ENCODE measurements around the gene CCDC9B.
A peak's percentile ranks its signal among the peaks of the same experiment; 100 is the strongest.

CCDC9B gene

GRCh38 chr15:40322531-40323238 is 18.1 kb downstream of the CCDC9B start:
- Mint-ChIP-seq H3K36me3 (no peaks in the 10 kb centered on the region), H3K4me3 (peak overlapping the region; percentile 67), H3K9me3 (no peaks in the 10 kb centered on the region), H3K27ac (peak overlapping the region; percentile 3), H3K27me3 (peaks cover 3% of the 10 kb centered on the region), H3K4me1 (peaks cover 21% of the 10 kb centered on the region)
- no peak for DNase-seq (ENCODE audit: low spot score in 2 of 2)
- ATAC-seq (ENCODE audit: low read depth), result no peak

GRCh38 chr15:40320931-40321371 is 19.8 kb downstream of the CCDC9B start:
- H3K4me1 Mint-ChIP-seq, result peaks cover 24% of the 10 kb centered on the region
- H3K27me3 Mint-ChIP-seq, result peaks cover 3% of the 10 kb centered on the region
- H3K4me3 Mint-ChIP-seq, result no peak overlapping the region
- H3K9me3 Mint-ChIP-seq, result no peaks in the 10 kb centered on the region
- DNase-seq (ENCODE audit: low spot score in 2 of 2), result peak in 1 of 2 donors; percentile 62
- ATAC-seq (ENCODE audit: low read depth), result peak; percentile 11
- H3K36me3 Mint-ChIP-seq, result no peaks in the 10 kb centered on the region
- H3K27ac Mint-ChIP-seq, result no peak overlapping the region

- Mint-ChIP-seq H3K4me3 (no peak overlapping the region), H3K27ac (no peak overlapping the region), H3K36me3 (no peaks in the 10 kb centered on the region), H3K27me3 (peaks cover 3% of the 10 kb centered on the region), H3K4me1 (peaks cover 24% of the 10 kb centered on the region), H3K9me3 (no peaks in the 10 kb centered on the region)
- ATAC-seq (ENCODE audit: low read depth) (no peak), DNase-seq (ENCODE audit: low spot score in 2 of 2) (no peak)
Measured at GRCh38 chr15:40320409-40320808, 20.3 kb downstream of the CCDC9B start.

- Mint-ChIP-seq H3K27ac (no peak overlapping the region), H3K27me3 (peaks cover 5% of the 10 kb centered on the region), H3K4me3 (no peak overlapping the region), H3K9me3 (no peaks in the 10 kb centered on the region), H3K4me1 (peaks cover 18% of the 10 kb centered on the region), H3K36me3 (no peaks in the 10 kb centered on the region)
- DNase-seq (ENCODE audit: low spot score in 2 of 2), result no peak
- no peak for ATAC-seq (ENCODE audit: low read depth)
Measured at GRCh38 chr15:40317580-40317979, 23.2 kb downstream of the CCDC9B start.

- no peaks in the 10 kb centered on the region for H3K36me3 Mint-ChIP-seq
- H3K9me3 Mint-ChIP-seq, result no peaks in the 10 kb centered on the region
- peaks cover 12% of the 10 kb centered on the region for H3K4me1 Mint-ChIP-seq
- ATAC-seq (ENCODE audit: low read depth) (no peak), DNase-seq (ENCODE audit: low spot score in 2 of 2) (no peak)
- no peak overlapping the region for H3K4me3 Mint-ChIP-seq
- H3K27ac Mint-ChIP-seq, result no peak overlapping the region
- H3K27me3 Mint-ChIP-seq, result peaks cover 5% of the 10 kb centered on the region
Measured at GRCh38 chr15:40316931-40317330, 23.8 kb downstream of the CCDC9B start.

- Mint-ChIP-seq H3K4me3 (no peak overlapping the region), H3K36me3 (no peaks in the 10 kb centered on the region), H3K9me3 (no peaks in the 10 kb centered on the region), H3K27ac (no peak overlapping the region), H3K27me3 (peaks cover 1% of the 10 kb centered on the region), H3K4me1 (peaks cover 7% of the 10 kb centered on the region)
- DNase-seq (ENCODE audit: low spot score in 2 of 2), result no peak
- no peak for ATAC-seq (ENCODE audit: low read depth)
Measured at GRCh38 chr15:40314723-40315276, 25.9 kb downstream of the CCDC9B start.

- no peak for ATAC-seq (ENCODE audit: low read depth)
- H3K4me1 Mint-ChIP-seq, result peaks cover 15% of the 10 kb centered on the region
Measured at GRCh38 chr15:40313531-40314398, 27.0 kb downstream of the CCDC9B start.

GRCh38 chr15:40312370-40313158 is 28.2 kb downstream of the CCDC9B start:
- Mint-ChIP-seq H3K27ac (no peak overlapping the region), H3K4me3 (no peak overlapping the region), H3K36me3 (no peaks in the 10 kb centered on the region), H3K9me3 (no peaks in the 10 kb centered on the region), H3K4me1 (peaks cover 20% of the 10 kb centered on the region), H3K27me3 (peaks cover 1% of the 10 kb centered on the region)
- ATAC-seq (ENCODE audit: low read depth) (no peak), DNase-seq (ENCODE audit: low spot score in 2 of 2) (no peak)

More at GRCh38 chr15:40313531-40314398, 27.0 kb downstream of the CCDC9B start:
- H3K27me3 Mint-ChIP-seq, result peaks cover 1% of the 10 kb centered on the region
- H3K9me3 Mint-ChIP-seq, result no peaks in the 10 kb centered on the region
- H3K27ac Mint-ChIP-seq, result no peak overlapping the region
- no peak for DNase-seq (ENCODE audit: low spot score in 2 of 2)
- H3K36me3 Mint-ChIP-seq, result no peaks in the 10 kb centered on the region
- H3K4me3 Mint-ChIP-seq, result no peak overlapping the region

GRCh38 chr15:40310993-40311392 is 29.7 kb downstream of the CCDC9B start:
- no peak overlapping the region for H3K4me3 Mint-ChIP-seq
- DNase-seq (ENCODE audit: low spot score in 2 of 2) (no peak), ATAC-seq (ENCODE audit: low read depth) (no peak)
- peaks cover 26% of the 10 kb centered on the region for H3K4me1 Mint-ChIP-seq
- peaks cover 1% of the 10 kb centered on the region for H3K27me3 Mint-ChIP-seq
- no peaks in the 10 kb centered on the region for H3K9me3 Mint-ChIP-seq
- no peaks in the 10 kb centered on the region for H3K36me3 Mint-ChIP-seq
- no peak overlapping the region for H3K27ac Mint-ChIP-seq

- Mint-ChIP-seq H3K36me3 (no peaks in the 10 kb centered on the region), H3K9me3 (no peaks in the 10 kb centered on the region), H3K27me3 (peaks cover under 1% of the 10 kb centered on the region), H3K4me1 (peaks cover 27% of the 10 kb centered on the region), H3K27ac (no peak overlapping the region), H3K4me3 (peak overlapping the region; percentile 94)
- ATAC-seq (ENCODE audit: low read depth) (peak; percentile 26), DNase-seq (ENCODE audit: low spot score in 2 of 2) (peak in 1 of 2 donors; percentile 37)
Measured at GRCh38 chr15:40310001-40310959, 30.5 kb downstream of the CCDC9B start.

GRCh38 chr15:40309344-40309862 is 31.3 kb downstream of the CCDC9B start:
- Mint-ChIP-seq H3K36me3 (peaks cover under 1% of the 10 kb centered on the region), H3K9me3 (no peaks in the 10 kb centered on the region), H3K4me3 (peak overlapping the region; percentile 94), H3K27ac (peak overlapping the region; percentile 90), H3K27me3 (no peaks in the 10 kb centered on the region), H3K4me1 (peaks cover 30% of the 10 kb centered on the region)
- no peak for DNase-seq (ENCODE audit: low spot score in 2 of 2)
- ATAC-seq (ENCODE audit: low read depth), result no peak

GRCh38 chr15:40307421-40308211 is 33.1 kb downstream of the CCDC9B start, which contains the start of gene PLCB2:
Gene PLCB2 (minus strand): TSS chr15:40307935. CDS start chr15:40307672, 263 bp downstream.
- DNase-seq (ENCODE audit: low spot score in 2 of 2) (peak; percentile 50 to 61), ATAC-seq (ENCODE audit: low read depth) (peak; percentile 74)
- no peaks in the 10 kb centered on the region for H3K27me3 Mint-ChIP-seq
- peak within 1 kb of the TSS; percentile 94 for H3K4me3 Mint-ChIP-seq
- H3K27ac Mint-ChIP-seq, result peak within 1 kb of the TSS; percentile 90
- H3K4me1 Mint-ChIP-seq, result peaks cover 30% of the 10 kb centered on the region
- peaks cover 12% of the 10 kb centered on the region for H3K36me3 Mint-ChIP-seq
- no peaks in the 10 kb centered on the region for H3K9me3 Mint-ChIP-seq

Measured in memory B cell (primary cell).